Epithelial cell of proximal tubule (primary cell): ENCODE measurements around the gene RNF182. TPM values are rescaled to one million over a fixed set of nuclear protein-coding genes. Genes with fewer than 3 reads are reported as not detected.
"Not testable (repeated sequence)": the region's sequence is repeated elsewhere in the genome, so short reads cannot be mapped to it uniquely, and the experiment has no call there.

Experiments
- DNase-seq: peaks from one replicate; pipeline ENCODE4 v3.0.0-alpha.2; 2011; ENCODE audit warnings: low read depth
- H3K4me3 ChIP-seq: 2 replicates; pipeline ENCODE4 v1.5.1; 2011; ENCODE audit warnings: low read depth, mild to moderate bottlenecking, low read length
- CTCF ChIP-seq: conservative IDR thresholded peaks from 2 replicates; pipeline ENCODE4 v1.5.1; 2012; ENCODE audit warnings: low read depth, mild to moderate bottlenecking, low read length
- total RNA-seq: library from RNA; depleted of rRNA; stranded (reverse); fragments of >200 nt; gene quantifications from 2 replicates; pipeline ENCODE4 v1.2.3, GENCODE V29; 2015

Gene RNF182
- total RNA-seq: 15.6 and 19.1 TPM in 2 replicates

- DNase-seq: no peak
- H3K4me3 ChIP-seq: peak within 1 kb of the TSS; percentile 73
- no peak for TF ChIP-seq CTCF
Measured at GRCh38 chr6:13924949-13925881, at the start of gene RNF182. TSS of gene RNF182 (plus strand) at chr6:13924952. CDS start at chr6:13977120, 52,168 bp downstream.

- H3K4me3 ChIP-seq: no peak overlapping the region
- TF ChIP-seq CTCF: no peak
- no peak for DNase-seq
Measured at GRCh38 chr6:13877051-13877450, 47.7 kb upstream of the RNF182 start.

- not testable (repeated sequence) for H3K4me3 ChIP-seq, DNase-seq
Measured at GRCh38 chr6:13880061-13880663, 44.6 kb upstream of the RNF182 start.

GRCh38 chr6:13881621-13882165 lies 43.1 kb upstream of the RNF182 start:
- DNase-seq: no peak
- no peak overlapping the region for H3K4me3 ChIP-seq
- TF ChIP-seq CTCF: no peak

GRCh38 chr6:13883966-13884365 lies 40.8 kb upstream of the RNF182 start:
- TF ChIP-seq CTCF: no peak
- DNase-seq: no peak
- no peak overlapping the region for H3K4me3 ChIP-seq

GRCh38 chr6:13884397-13884796 lies 40.4 kb upstream of the RNF182 start:
- no peak for DNase-seq
- H3K4me3 ChIP-seq: no peak overlapping the region
- no peak for TF ChIP-seq CTCF

GRCh38 chr6:13885601-13886000 lies 39.2 kb upstream of the RNF182 start:
- no peak overlapping the region for H3K4me3 ChIP-seq
- no peak for DNase-seq
- TF ChIP-seq CTCF: no peak
